Ascending aorta (tissue), 2 donors: ENCODE data around the gene TANGO2. TPM values are rescaled to one million over a fixed set of nuclear protein-coding genes. Genes with fewer than 3 reads are reported as not detected.

Source experiments
- DNase-seq, 2 donors: peaks; one replicate each; pipeline ENCODE4 v3.0.0-alpha.2; 2019; ENCODE audit warnings: low spot score in 2 of 2
- H3K27ac ChIP-seq, 2 donors: fragments of 200-600 bp; sonication (generic); one replicate each; pipeline ENCODE4 v1.5.1; 2016 to 2017; ENCODE audit warnings: mild to moderate bottlenecking in 1 of 2
- H3K27me3 ChIP-seq: fragments of 200-600 bp; sonication (generic); one replicate; pipeline ENCODE4 v1.5.1; 2017
- H3K36me3 ChIP-seq, 2 donors: fragments of 200-600 bp; sonication (generic); one replicate each; pipeline ENCODE4 v1.5.1; 2016
- H3K4me1 ChIP-seq, 2 donors: fragments of 200-600 bp; sonication (generic); one replicate each; pipeline ENCODE4 v1.5.1; 2016 to 2017; ENCODE audit warnings: mild to moderate bottlenecking in 1 of 2
- H3K4me3 ChIP-seq, 2 donors: fragments of 200-600 bp; sonication (generic); one replicate each; pipeline ENCODE4 v1.5.1; 2016 to 2017; ENCODE audit warnings: mild to moderate bottlenecking in 1 of 2
- H3K9me3 ChIP-seq, 2 donors: fragments of 200-600 bp; sonication (generic); one replicate each; pipeline ENCODE4 v1.5.1; 2016
- CTCF ChIP-seq, 3 experiments: fragments of 200-600 bp in 2 of 3; fragments of 450-650 bp in 1 of 3; sonication (generic) in 2 of 3; IDR thresholded peaks; one replicate each; pipeline ENCODE4 v1.5.1; 2016 to 2019; ENCODE audit warnings: antibody characterized with exemption in 3 of 3, mild to moderate bottlenecking in 1 of 3, moderate library complexity in 1 of 3
- intact Hi-C: fragments of 100-400 bp; cut with DNase I; formaldehyde crosslinking; loops from one replicate; pipeline ENCODE4 v1.15.1; 2023
- total RNA-seq: library from RNA; depleted of rRNA; stranded (reverse); fragments of >200 nt; gene quantifications from one replicate; pipeline ENCODE4 v1.1.0, GENCODE V29; 2016

The TANGO2 gene
- total RNA-seq, 1 donor from 2014 or later = 26.3 TPM

GRCh38 chr22:20092477-20092854, 71.6 kb downstream of the TANGO2 start:
- Histone ChIP-seq H3K4me1 (peaks cover 0 to 3% of the 10 kb centered on the region in 2 donors), H3K36me3 (peaks cover 73 to 100% of the 10 kb centered on the region in 2 donors), H3K4me3 (no peak overlapping the region), H3K27me3 (no peaks in the 10 kb centered on the region), H3K9me3 (no peaks in the 10 kb centered on the region), H3K27ac (no peak overlapping the region)
- no peak for DNase-seq
- intact Hi-C loops = no loop called here
- TF ChIP-seq CTCF (IDR thresholded peaks at IDR 0.05) = no peak

GRCh38 chr22:20093418-20094196, 72.7 kb downstream of the TANGO2 start:
- intact Hi-C loops = no loop called here
- peak overlapping the region in 1 of 2 donors; percentile 51 for H3K27ac ChIP-seq
- peaks cover 71 to 97% of the 10 kb centered on the region in 2 donors for H3K36me3 ChIP-seq
- no peaks in the 10 kb centered on the region for H3K9me3 ChIP-seq
- no peaks in the 10 kb centered on the region for H3K27me3 ChIP-seq
- peaks cover 0 to 3% of the 10 kb centered on the region in 2 donors for H3K4me1 ChIP-seq
- peak; percentile 50 to 80 for DNase-seq
- no peak overlapping the region for H3K4me3 ChIP-seq
- no peak for TF ChIP-seq CTCF (IDR thresholded peaks at IDR 0.05)

DNA sequence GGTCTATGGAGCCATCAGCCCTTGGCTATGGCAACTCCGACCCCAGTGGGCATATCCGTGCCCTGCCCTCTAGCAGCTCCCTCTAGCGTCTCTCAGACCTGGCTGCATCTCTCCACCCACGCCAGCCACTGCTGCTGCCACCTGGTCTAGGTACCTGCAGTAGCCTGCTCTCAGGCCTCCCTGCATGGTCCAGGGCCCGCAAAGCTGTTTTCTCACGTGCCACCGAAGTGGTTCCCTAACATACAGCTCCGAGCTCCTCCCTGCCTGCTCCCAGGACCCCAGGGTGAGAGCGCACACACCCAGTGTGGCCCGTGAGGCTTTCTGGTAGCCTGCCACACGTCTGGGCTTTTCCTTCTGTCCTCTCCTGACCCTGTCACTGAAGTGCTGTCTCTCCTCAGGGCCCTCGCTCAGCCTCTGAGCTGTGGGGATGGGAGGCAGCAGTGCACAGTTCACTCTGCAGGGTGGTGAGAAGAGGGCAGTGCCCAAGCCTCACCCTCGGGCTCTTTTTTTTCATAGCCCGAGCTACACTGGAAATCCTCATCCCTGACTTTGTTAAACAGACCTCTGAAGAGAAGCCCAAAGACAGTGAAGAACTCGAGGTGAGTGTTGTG, 73.4 kb downstream of the TANGO2 start:
- H3K27me3 ChIP-seq = no peaks in the 10 kb centered on the region

GRCh38 chr22:20095521-20095920, 74.6 kb downstream of the TANGO2 start:
- Histone ChIP-seq H3K27ac (no peak overlapping the region), H3K27me3 (no peaks in the 10 kb centered on the region), H3K4me3 (no peak overlapping the region), H3K4me1 (peaks cover 0 to 3% of the 10 kb centered on the region in 2 donors), H3K36me3 (peaks cover 63 to 97% of the 10 kb centered on the region in 2 donors), H3K9me3 (no peaks in the 10 kb centered on the region)
- TF ChIP-seq CTCF (IDR thresholded peaks at IDR 0.05) = no peak
- intact Hi-C loops = no loop called here
- no peak for DNase-seq

More for the DNA sequence above, 73.4 kb downstream of the TANGO2 start:
- H3K27ac ChIP-seq = no peak overlapping the region
- peaks cover 64 to 97% of the 10 kb centered on the region in 2 donors for H3K36me3 ChIP-seq
- H3K4me1 ChIP-seq = peaks cover 0 to 3% of the 10 kb centered on the region in 2 donors
- intact Hi-C loops = no loop called here
- DNase-seq = no peak
- H3K9me3 ChIP-seq = no peaks in the 10 kb centered on the region
- no peak overlapping the region for H3K4me3 ChIP-seq
- TF ChIP-seq CTCF (IDR thresholded peaks at IDR 0.05) = no peak

DNA sequence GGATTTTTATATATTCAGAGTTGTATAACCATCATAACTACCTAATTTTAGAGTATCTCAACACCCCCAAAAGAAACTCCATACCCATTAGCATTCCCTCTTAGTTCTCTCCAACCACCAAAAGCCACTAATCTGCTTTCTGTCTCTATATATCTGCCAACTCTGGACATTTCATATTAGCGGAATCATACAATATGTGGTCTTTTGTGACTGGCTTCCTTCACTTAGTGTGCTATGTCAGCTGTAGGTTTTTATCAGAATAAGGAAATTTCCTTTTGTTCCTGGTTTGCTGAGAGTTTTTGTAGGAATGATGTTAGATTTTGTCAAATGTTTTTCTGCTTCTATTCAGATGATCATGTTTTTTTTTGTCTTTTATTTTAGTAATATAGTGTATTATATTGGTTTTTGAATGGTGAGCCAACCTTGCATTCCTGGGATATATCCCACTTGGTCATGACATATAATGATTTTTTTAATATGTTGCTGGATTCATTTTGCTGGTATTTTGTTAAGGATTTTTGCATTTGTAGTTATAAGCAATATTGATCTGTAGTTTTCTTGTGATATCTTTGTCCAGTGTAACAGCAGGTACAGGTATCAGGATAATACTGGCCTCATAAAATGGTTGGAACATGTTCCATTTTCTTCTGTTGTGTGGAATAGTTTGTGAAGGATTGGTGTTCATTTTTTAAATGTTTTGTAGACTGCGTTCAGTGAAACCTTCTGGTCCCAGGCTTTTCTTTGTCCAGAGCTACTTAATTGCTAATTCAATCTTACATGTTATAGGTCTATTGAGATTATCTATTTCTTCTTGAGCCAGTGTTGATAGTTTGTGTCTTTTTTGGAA, 75.9 kb downstream of the TANGO2 start:
- peaks cover 0 to 3% of the 10 kb centered on the region in 2 donors for H3K4me1 ChIP-seq
- intact Hi-C loops = no loop called here
- no peak overlapping the region for H3K27ac ChIP-seq
- DNase-seq = no peak
- H3K27me3 ChIP-seq = no peaks in the 10 kb centered on the region
- no peaks in the 10 kb centered on the region for H3K9me3 ChIP-seq
- H3K36me3 ChIP-seq = peaks cover 57 to 94% of the 10 kb centered on the region in 2 donors
- no peak for TF ChIP-seq CTCF (IDR thresholded peaks at IDR 0.05)
- H3K4me3 ChIP-seq = no peak overlapping the region
